Measurements from ENCODE around the gene FAM193B.
A peak's percentile ranks its signal among the peaks of the same experiment; 100 is the strongest.

FAM193B gene

GRCh38 chr5:177498013-177498787 is 56.2 kb downstream of the FAM193B start:
- TF ChIP-seq YY1 (IDR thresholded peaks at IDR 0.05; ENCODE audit: insufficient read depth, insufficient read length) (no peak), SUZ12 (IDR thresholded peaks at IDR 0.05; ENCODE audit: extremely low read depth, insufficient read depth, insufficient read length) (no peak), ZNF274 (IDR thresholded peaks at IDR 0.05; ENCODE audit: low read depth, low read length) (no peak)
- Histone ChIP-seq H3K27me3 (ENCODE audit: insufficient read depth, insufficient read length) (peaks cover 11% of the 10 kb centered on the region), H3K9me3 (ENCODE audit: insufficient read depth, low read length) (no peaks in the 10 kb centered on the region), H3K4me3 (ENCODE audit: insufficient read length, low read depth) (peak overlapping the region; percentile 69), H3K4me1 (ENCODE audit: insufficient read depth, insufficient read length) (peaks cover 34% of the 10 kb centered on the region), H3K36me3 (ENCODE audit: insufficient read depth, insufficient read length, low read length) (peaks cover 41% of the 10 kb centered on the region), H3K9ac (ENCODE audit: insufficient read length, low read depth) (peak overlapping the region; percentile 90)
- DNase-seq (ENCODE audit: low read depth, low spot score), result no peak

- peaks cover 41% of the 10 kb centered on the region for H3K36me3 ChIP-seq (ENCODE audit: insufficient read depth, insufficient read length, low read length)
- no peaks in the 10 kb centered on the region for H3K9me3 ChIP-seq (ENCODE audit: insufficient read depth, low read length)
- peaks cover 11% of the 10 kb centered on the region for H3K27me3 ChIP-seq (ENCODE audit: insufficient read depth, insufficient read length)
- H3K4me3 ChIP-seq (ENCODE audit: insufficient read length, low read depth), result peak within 1 kb of the TSS; percentile 85
- H3K9ac ChIP-seq (ENCODE audit: insufficient read length, low read depth), result peak within 1 kb of the TSS; percentile 98
- H3K4me1 ChIP-seq (ENCODE audit: insufficient read depth, insufficient read length), result peaks cover 41% of the 10 kb centered on the region
- TF ChIP-seq SUZ12 (IDR thresholded peaks at IDR 0.05; ENCODE audit: extremely low read depth, insufficient read depth, insufficient read length) (no peak), ZNF274 (IDR thresholded peaks at IDR 0.05; ENCODE audit: low read depth, low read length) (no peak), YY1 (IDR thresholded peaks at IDR 0.05; ENCODE audit: insufficient read depth, insufficient read length) (no peak)
- DNase-seq (ENCODE audit: low read depth, low spot score), result peak; percentile 93
These were observed 56.9 kb downstream of the FAM193B start, which contains the start of gene PDLIM7 for GRCh38 chr5:177497292-177498012. Gene PDLIM7 (minus strand): TSS chr5:177497604. CDS start chr5:177496512, 1,092 bp downstream.

GRCh38 chr5:177496727-177497291 is 57.6 kb downstream of the FAM193B start:
- H3K4me1 ChIP-seq (ENCODE audit: insufficient read depth, insufficient read length), result peaks cover 46% of the 10 kb centered on the region

GRCh38 chr5:177496070-177496726 is 58.2 kb downstream of the FAM193B start:
- Histone ChIP-seq H3K9me3 (ENCODE audit: insufficient read depth, low read length) (no peaks in the 10 kb centered on the region), H3K27me3 (ENCODE audit: insufficient read depth, insufficient read length) (peaks cover 11% of the 10 kb centered on the region), H3K4me1 (ENCODE audit: insufficient read depth, insufficient read length) (peaks cover 45% of the 10 kb centered on the region), H3K9ac (ENCODE audit: insufficient read length, low read depth) (peak overlapping the region; percentile 98), H3K36me3 (ENCODE audit: insufficient read depth, insufficient read length, low read length) (peaks cover 49% of the 10 kb centered on the region), H3K4me3 (ENCODE audit: insufficient read length, low read depth) (peak overlapping the region; percentile 67)
- TF ChIP-seq SUZ12 (IDR thresholded peaks at IDR 0.05; ENCODE audit: extremely low read depth, insufficient read depth, insufficient read length), result no peak
- no peak for TF ChIP-seq ZNF274 (IDR thresholded peaks at IDR 0.05; ENCODE audit: low read depth, low read length)
- TF ChIP-seq YY1 (IDR thresholded peaks at IDR 0.05; ENCODE audit: insufficient read depth, insufficient read length), result no peak
- DNase-seq (ENCODE audit: low read depth, low spot score), result no peak

More at GRCh38 chr5:177496727-177497291, 57.6 kb downstream of the FAM193B start:
- peaks cover 44% of the 10 kb centered on the region for H3K36me3 ChIP-seq (ENCODE audit: insufficient read depth, insufficient read length, low read length)
- H3K9me3 ChIP-seq (ENCODE audit: insufficient read depth, low read length), result no peaks in the 10 kb centered on the region
- H3K4me3 ChIP-seq (ENCODE audit: insufficient read length, low read depth), result peak overlapping the region; percentile 85
- TF ChIP-seq ZNF274 (IDR thresholded peaks at IDR 0.05; ENCODE audit: low read depth, low read length), result no peak
- TF ChIP-seq SUZ12 (IDR thresholded peaks at IDR 0.05; ENCODE audit: extremely low read depth, insufficient read depth, insufficient read length), result no peak
- H3K9ac ChIP-seq (ENCODE audit: insufficient read length, low read depth), result peak overlapping the region; percentile 98
- peak; percentile 85 for DNase-seq (ENCODE audit: low read depth, low spot score)
- H3K27me3 ChIP-seq (ENCODE audit: insufficient read depth, insufficient read length), result peaks cover 11% of the 10 kb centered on the region

- peak; percentile 90 for DNase-seq (ENCODE audit: low read depth, low spot score)
- H3K9me3 ChIP-seq (ENCODE audit: insufficient read depth, low read length), result no peaks in the 10 kb centered on the region
- TF ChIP-seq YY1 (IDR thresholded peaks at IDR 0.05; ENCODE audit: insufficient read depth, insufficient read length), result no peak
- no peak for TF ChIP-seq ZNF274 (IDR thresholded peaks at IDR 0.05; ENCODE audit: low read depth, low read length)
- TF ChIP-seq SUZ12 (IDR thresholded peaks at IDR 0.05; ENCODE audit: extremely low read depth, insufficient read depth, insufficient read length), result no peak
- H3K4me1 ChIP-seq (ENCODE audit: insufficient read depth, insufficient read length), result peaks cover 52% of the 10 kb centered on the region
- H3K36me3 ChIP-seq (ENCODE audit: insufficient read depth, insufficient read length, low read length), result peaks cover 57% of the 10 kb centered on the region
- H3K27me3 ChIP-seq (ENCODE audit: insufficient read depth, insufficient read length), result peaks cover 11% of the 10 kb centered on the region
- H3K4me3 ChIP-seq (ENCODE audit: insufficient read length, low read depth), result peak overlapping the region; percentile 67
- H3K9ac ChIP-seq (ENCODE audit: insufficient read length, low read depth), result peak overlapping the region; percentile 98
These were observed 58.9 kb downstream of the FAM193B start for GRCh38 chr5:177495243-177496060.

Data from NT2/D1 (cell line).